GM12892 (cell line): Measurements from ENCODE around the gene NPM1.

Experiments
- POLR2A ChIP-seq: IDR thresholded peaks from 2 replicates; pipeline ENCODE4 v1.6.1; 2011; ENCODE audit warnings: low read depth, low read length, control low read depth
- POLR2AphosphoS5 ChIP-seq: IDR thresholded peaks from 2 replicates; pipeline ENCODE4 v1.6.1; 2011; ENCODE audit warnings: low read depth, low read length, control low read depth

DNA sequence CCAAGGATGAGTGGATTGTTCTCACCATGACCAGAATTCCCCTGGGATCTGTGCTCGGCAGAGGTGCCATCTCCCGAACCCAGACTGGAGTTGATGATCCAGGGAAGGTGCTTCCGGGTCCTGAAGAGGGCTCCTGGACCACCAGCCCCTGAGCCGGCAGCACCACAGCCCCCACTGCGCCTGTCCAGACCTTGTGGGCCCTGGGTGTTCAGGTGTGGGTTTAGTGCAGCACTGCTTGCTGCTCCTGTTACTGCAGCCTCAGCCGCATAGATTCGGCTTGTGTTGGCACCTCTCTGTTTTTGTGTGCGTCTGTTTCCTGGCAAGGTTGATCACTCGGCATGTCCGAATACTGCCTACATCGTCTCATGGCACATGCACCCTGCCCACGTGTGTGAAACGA is 16.3 kb upstream of the NPM1 start:
- TF ChIP-seq POLR2A (no peak), POLR2AphosphoS5 (no peak)
